ENCODE data around the gene ZNF462.
"Not testable (repeated sequence)": the region's sequence is repeated elsewhere in the genome, so short reads cannot be mapped to it uniquely, and the experiment has no call there.

The ZNF462 gene

GRCh38 chr9:106963684-106964083 lies 100.7 kb downstream of the ZNF462 start:
- DNase-seq = no peak

DNA sequence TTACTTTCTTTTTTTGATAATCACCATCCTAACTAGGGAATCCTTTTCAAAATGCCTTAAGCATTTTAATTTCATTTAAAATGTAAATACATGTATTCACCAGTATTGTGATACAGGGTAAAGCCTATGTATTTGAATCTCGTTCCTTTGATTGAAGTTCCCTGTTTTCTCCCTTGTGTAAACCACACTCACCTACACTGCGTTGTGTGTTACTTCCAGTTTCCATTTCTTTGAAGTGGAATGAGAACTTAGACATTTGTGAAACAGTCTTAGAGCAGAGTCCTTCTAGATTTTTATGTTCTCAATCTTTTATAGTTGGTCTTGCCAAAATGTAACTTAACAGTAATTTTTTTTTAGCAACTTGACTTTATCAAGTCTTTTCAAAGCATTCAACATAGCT lies 101.4 kb downstream of the ZNF462 start:
- DNase-seq = no peak

- DNase-seq = no peak
Observed at GRCh38 chr9:106964822-106965525, 102.0 kb downstream of the ZNF462 start.

DNA sequence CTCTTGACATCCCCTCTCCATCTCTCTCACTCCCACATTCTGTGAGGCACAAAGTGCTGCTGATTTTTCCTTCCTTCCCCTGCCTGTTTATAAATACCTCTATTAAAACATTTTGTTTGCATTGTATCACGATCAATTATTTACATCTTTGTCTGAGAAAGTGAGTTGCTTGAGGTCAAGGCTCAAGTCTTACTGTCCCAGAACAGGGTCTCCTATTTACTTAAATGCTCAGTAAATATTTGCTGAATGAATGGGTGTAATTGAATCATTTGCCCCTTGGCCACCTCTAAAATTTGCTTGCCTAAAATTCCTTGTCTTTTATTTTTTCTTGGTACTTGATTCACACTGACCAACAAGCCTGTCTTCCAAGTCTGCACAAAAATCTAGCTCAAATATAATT lies 103.5 kb downstream of the ZNF462 start:
- no peak for DNase-seq

DNA sequence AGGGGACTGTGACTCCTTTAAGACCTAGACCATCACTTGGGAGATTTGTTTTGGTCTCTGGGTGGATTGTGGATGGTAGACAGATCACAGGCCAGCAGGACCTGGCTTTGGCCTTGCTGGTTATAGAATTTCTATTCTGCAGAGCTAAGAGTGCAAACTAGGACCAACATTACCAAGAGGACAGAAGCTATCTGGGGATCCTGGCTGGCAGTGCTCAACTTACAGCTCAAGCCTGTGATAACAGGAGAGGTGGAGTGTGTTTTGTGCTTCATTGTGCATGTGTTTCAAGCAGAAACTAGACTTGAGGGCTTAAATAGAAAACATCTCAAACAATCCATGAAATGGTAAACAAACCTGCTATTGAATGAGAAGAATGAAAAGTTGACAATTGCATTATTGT lies 106.7 kb downstream of the ZNF462 start:
- no peak for DNase-seq

DNA sequence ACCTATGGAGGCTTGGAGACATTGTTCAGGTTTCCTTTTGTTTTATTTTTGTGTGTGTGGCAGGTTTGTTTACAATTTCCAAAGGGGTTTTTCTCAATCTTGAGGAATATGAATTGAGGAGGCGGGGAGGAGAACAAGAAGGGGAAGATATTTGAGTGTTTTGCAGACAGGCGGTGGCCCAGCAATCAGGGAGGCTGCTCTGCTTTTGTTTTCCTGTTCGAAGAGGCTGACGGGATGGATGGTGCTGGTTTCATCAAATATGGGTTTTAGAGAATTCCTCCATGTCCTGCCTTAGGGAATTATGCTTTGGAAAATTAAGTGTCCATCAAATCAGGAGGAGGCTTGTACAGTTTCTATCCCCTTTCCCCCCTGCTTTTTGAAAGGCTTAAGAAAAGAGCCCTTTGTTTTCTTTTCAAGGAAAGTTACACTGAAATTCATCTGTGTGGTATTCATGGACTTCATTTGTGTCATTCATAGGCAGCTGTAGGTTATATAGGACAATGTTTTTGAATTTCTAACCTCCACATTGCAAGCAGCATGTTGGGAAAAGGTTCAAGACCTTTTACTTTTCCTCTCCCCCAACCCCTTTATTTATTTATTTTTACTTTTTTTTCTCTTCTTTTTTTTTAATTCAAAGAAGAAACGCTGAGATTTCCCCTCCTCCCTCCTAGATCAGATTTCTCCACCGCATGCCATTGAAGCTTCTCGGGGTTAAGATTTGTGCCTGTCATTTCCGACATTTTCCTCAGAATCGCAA lies 107.4 kb downstream of the ZNF462 start:
- DNase-seq = no peak

DNA sequence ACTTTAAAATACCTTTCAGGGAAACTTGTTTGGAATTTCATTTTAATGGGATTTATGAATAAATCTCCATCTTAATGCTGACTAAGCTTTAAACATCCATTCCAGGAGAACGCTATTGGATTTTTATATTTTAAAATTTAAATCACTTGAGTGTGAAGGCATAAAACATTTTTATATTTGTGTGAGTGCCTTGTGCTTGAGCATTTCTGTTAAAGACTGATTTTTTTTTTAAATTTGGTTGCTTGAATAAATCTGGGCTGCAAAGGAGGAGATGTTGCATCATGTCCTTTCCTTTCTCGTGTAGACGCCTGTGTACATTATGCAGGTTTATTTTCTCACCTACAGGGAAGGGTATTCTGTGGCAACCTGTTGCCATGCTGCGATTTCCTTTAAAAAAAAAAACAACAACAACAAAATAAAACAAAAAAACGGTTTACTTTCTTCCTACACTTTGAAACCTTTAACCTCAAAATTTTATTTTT lies 108.1 kb downstream of the ZNF462 start:
- no peak for DNase-seq

GRCh38 chr9:106972082-106972481 lies 109.1 kb downstream of the ZNF462 start:
- DNase-seq = no peak

DNA sequence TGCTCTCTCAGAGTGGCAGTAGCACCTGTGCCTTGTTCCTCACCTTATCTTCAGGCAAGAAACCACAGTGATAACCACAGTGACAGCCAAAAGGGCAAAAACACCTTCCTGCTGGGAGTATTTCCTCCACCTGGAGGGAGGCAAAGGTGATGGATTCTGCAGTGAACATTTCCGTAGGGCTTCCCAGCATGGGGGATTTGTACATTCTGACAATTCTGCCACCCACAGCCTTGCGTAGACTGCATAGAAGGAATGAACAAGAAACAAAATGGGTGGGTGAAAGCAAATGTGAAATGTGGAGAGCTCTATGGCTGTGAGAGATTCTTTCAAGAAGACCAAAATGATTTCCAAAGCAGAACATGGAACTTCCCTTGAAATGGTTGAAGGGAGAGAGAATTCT lies 111.4 kb downstream of the ZNF462 start:
- DNase-seq = no peak

GRCh38 chr9:106976772-106977171 lies 113.8 kb downstream of the ZNF462 start:
- no peak for DNase-seq

GRCh38 chr9:106980551-106981101 lies 117.7 kb downstream of the ZNF462 start:
- DNase-seq = no peak

DNA sequence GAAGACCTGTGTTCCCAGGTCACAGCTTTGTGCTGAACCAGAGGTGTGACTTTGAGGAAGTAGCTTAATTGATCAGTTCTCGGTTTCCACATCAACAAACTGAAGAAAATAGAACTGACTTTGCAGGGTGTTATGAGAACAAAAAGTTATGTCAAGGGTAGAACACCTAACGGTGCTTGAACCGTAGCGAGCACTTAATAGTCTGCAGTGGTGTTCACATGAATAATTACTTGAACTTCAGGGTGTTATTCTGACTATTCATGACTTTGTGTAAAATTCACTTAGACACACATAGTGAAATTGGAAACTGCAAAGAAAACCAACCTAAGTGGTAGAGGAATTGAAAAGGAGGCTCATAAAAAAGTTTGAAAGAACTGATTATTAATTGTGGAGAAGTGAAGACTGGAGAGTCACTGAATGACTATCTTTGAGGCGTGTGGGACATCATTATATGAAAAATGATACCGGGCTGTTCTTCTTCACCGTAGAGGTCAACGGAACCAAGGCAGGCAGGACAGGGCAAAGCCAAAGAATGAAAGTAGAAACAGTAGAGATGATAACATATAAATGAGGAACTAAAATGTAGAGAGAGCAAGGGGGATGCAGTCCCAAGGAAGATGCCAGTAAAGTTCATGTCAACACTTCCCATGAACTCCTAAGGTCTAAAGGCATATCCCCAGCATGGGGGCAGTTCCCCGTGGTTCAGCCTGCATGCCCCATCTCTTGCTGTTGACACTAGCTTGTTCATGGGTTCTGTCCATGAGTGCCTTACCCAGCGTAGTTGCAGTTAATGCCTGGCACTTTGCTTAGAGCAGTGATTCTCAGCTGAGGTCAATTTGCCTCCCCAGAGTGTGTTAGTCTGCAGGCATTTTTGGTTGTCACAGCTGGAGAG lies 118.7 kb downstream of the ZNF462 start:
- no peak for DNase-seq

- no peak for DNase-seq
Observed at GRCh38 chr9:106982636-106983035, 119.7 kb downstream of the ZNF462 start.

GRCh38 chr9:106983346-106983745 lies 120.4 kb downstream of the ZNF462 start:
- no peak for DNase-seq

DNA sequence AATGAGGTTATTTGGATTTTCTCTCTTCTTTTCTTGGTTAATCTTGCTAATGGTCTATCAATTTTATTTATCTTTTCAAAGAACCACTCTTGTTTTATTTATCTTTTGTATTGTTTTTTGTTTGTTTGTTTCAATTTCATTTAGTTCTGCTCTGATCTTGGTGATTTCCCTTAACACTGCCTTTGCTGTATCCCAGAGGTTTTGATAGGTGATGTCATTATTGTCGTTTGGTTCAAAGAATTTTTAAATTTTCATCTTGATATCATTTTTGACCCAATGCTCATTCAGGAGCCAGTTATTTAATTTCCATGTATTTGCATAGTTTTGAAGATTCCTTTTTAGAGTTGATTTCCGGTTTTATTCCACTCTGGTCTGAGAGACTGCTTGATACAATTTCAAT lies 126.9 kb downstream of the ZNF462 start:
- not testable (repeated sequence) for DNase-seq

GRCh38 chr9:106992186-106992585 lies 129.2 kb downstream of the ZNF462 start:
- no peak for DNase-seq

GRCh38 chr9:106993603-106994002 lies 130.6 kb downstream of the ZNF462 start:
- DNase-seq = no peak

DNA sequence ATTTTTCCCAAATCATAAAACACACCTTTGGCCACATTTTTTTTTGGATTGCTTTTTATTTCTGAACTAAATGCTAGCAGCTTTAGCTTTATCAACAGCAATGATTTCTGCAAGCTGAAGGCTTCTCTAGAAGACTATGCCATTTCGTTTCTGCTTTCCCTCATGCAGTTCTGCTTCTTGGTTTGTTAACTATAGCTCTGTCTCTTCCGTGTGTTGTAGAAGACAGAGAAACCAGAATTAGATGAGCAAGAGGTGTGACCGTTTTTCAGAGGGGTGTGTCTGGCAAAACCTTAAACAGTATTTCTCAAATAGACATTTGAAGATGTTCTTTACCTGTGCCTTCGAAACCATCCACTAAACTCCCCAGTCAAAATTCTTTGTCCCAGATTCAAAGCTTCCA lies 131.5 kb downstream of the ZNF462 start:
- DNase-seq = no peak

- DNase-seq = no peak
Observed at GRCh38 chr9:107000218-107000617, 137.3 kb downstream of the ZNF462 start.

DNA sequence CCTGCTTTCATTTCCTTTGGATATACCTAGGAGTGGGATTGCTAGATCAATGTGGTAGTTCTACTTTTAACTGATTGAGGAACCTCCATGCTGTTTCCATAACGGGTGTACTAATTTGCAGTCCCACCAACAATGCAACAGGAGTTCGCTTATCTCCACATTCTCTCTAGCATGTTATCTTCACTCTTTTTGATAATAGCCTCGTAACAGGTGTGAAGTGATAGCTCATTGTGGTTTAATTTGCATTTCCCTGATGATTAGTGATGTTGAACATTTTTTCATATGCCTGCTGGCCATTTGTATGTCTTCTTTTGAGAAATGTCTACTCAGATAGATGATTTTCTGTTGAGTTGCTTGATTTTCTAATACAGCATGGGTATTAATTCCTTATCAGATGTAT lies 142.2 kb downstream of the ZNF462 start:
- DNase-seq = no peak

DNA sequence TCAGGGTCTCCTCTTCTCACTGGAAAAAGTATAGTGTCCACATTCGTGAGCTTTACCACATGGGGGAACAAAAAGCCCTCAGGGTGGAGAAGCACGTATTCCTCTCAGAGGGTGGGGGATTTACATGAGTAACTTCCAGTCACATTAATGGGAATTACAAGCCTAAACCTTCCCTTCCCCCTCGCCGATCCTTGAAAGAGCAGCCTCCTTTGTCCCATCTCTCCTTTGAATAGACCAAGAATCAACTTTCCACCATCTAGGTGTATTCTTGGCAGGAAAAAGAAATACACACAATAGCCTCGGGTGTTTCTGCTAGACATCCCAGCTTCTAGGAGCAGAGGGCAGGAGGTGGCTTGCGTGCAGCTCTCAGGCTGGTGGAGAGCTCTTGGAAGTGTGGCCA lies 144.4 kb downstream of the ZNF462 start:
- DNase-seq = no peak

DNA sequence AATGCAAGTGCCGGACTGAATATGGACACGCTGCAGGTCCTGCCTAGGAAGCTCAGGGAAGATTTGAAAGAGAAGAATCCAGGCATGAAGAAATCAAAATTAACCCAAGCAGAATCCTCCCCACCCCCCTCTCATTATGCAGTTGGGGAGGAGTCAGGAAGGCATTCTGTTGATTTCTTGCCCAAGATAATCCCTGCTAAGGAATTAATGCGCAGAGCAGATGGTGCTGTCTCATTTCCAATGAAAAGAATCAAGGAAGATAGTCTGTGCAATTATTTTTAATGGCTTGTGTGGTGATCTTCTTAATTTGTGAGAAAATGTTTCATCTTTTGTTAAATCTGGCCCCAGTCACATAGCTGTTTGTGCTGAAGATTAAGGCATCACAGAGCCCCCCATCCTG lies 145.0 kb downstream of the ZNF462 start:
- DNase-seq = no peak

DNA sequence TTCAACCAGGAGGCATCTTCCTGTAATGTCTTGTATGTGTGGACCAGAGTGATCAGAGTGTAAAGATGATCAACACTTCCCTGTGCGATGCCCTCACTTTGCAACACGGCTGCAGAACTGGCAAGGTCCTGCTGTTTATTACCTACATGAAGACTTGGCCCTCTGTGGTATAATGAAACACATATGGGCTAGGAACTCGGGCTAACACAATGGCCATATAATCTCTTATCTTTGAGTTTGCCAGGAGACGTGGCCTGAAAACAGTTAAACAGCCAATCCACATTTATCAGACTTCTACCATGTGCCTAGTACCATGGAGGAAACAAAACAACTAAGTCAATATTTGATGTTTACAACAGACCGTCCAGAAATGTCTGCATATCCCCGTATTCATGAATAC lies 145.5 kb downstream of the ZNF462 start:
- no peak for DNase-seq

Data from CD4-positive, alpha-beta T cell treated with Interleukin-17A for 4 hours (primary cell).